C4-2B (cell line): Measurements from ENCODE around the gene CLHC1.
"Not testable (repeated sequence)": the region's sequence is repeated elsewhere in the genome, so short reads cannot be mapped to it uniquely, and the experiment has no call there.

Source experiments
- H3K27ac ChIP-seq: fragments of 450-650 bp; 2 replicates; pipeline ENCODE4 v1.5.1; 2017
- ZFX ChIP-seq: fragments of 450-650 bp; IDR thresholded peaks from 2 replicates; pipeline ENCODE4 v1.6.1; 2017
- TF ChIP-seq, protein P1 (sequence below): fragments of 450-650 bp; conservative IDR thresholded peaks from 2 replicates; pipeline ENCODE4 v1.5.1; 2017; ENCODE audit warnings: mild to moderate bottlenecking

CLHC1 gene

DNA sequence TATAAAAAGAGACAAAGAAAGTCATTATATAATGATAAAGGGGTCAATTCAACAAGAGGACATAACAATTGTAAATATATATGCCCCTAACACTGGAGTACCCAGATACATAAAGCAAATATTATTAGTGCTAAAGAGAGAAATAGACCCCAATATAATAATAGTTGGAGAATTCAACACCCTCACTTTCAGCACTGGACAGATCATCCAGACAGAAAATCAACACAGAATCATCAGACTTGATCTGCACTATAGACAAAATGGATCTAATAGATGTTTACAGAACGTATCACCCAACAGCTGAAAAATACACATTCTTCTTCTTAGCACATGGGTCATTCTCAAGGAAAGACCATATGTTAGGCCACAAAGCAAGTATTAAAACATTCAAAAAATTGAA, 31.7 kb downstream of the CLHC1 start:
- TF ChIP-seq, protein P1, sequence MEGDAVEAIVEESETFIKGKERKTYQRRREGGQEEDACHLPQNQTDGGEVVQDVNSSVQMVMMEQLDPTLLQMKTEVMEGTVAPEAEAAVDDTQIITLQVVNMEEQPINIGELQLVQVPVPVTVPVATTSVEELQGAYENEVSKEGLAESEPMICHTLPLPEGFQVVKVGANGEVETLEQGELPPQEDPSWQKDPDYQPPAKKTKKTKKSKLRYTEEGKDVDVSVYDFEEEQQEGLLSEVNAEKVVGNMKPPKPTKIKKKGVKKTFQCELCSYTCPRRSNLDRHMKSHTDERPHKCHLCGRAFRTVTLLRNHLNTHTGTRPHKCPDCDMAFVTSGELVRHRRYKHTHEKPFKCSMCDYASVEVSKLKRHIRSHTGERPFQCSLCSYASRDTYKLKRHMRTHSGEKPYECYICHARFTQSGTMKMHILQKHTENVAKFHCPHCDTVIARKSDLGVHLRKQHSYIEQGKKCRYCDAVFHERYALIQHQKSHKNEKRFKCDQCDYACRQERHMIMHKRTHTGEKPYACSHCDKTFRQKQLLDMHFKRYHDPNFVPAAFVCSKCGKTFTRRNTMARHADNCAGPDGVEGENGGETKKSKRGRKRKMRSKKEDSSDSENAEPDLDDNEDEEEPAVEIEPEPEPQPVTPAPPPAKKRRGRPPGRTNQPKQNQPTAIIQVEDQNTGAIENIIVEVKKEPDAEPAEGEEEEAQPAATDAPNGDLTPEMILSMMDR, result no peak
- TF ChIP-seq ZFX, result no peak
- no peak overlapping the region for H3K27ac ChIP-seq

DNA sequence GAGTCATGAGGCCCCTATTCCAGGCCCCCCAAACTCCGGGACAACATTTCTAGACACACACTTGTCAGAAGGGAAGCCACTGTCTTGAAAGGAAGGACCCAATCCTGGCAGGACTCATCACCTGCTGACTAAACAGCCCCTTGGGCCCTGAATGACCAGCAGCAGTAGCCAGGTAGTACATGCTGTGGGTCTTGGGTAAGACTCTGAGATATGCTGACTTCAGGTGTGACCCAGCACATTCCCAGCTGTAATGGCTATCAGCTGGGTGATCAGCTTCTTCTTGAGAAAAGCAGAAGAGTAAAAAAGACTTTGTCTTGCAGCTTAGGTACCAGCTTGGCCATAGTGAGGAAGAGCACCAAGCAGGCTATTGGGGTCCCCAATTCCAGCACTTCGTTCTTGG, 35.6 kb downstream of the CLHC1 start:
- TF ChIP-seq, protein P1, result no peak
- TF ChIP-seq ZFX, result no peak
- H3K27ac ChIP-seq, result no peak overlapping the region

DNA sequence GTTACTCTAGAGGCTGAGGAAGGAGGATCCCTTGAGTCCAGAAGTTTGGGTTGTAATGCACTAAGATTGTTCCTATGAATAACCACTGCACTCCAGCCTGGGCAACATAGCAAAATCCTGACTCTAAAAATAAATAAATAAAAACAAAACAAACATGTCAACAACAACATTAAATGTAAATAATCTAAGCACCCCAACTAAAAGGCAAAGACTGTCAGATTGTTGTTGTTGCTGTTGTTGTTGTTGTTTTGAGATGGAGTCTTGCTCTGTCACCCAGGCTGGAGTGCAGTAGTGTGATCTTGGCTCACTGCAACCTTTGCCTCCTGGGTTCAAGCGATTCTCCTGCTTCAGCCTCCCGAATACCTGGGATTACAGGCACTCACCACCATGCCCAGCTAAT, 40.2 kb downstream of the CLHC1 start:
- not testable (repeated sequence) for H3K27ac ChIP-seq

DNA sequence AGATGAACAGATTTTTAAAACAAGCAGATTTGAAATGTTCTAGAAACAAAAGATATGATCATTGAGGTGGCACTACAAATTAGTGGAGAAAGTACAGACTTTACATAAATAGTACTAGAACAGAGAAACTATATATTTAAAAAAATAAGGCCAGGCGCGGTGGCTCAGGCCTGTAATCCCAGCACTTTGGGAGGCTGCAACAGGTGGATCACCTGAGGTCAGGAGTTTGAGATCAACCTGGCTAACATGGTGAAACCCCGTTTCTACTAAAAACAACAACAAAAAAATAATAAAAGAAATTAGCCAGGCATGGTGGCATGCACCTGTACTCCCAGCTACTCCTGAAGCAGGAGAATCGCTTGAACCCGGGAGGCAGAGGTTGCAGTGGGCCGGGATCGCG, 45.3 kb downstream of the CLHC1 start:
- not testable (repeated sequence) for H3K27ac ChIP-seq

DNA sequence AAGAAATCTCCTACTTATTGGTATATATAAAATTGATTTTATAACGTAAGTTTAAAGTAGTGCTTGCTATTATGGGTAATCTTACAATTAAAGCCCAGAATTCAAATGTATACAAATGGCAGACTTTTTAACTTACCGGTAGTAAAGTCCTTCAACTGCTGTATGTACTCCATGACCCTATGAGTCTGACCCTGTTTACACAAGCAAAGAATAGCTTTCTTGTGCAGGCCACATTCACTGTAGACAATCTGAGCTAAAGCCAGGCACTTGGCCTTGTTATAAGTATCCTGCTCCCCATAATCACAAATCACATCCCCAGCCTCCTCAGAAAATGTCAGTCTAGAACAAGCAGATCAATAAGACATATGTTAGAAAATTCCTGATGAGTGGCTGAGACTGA, 51.7 kb downstream of the CLHC1 start:
- H3K27ac ChIP-seq, result no peak overlapping the region
- no peak for TF ChIP-seq ZFX
- TF ChIP-seq, protein P1, result no peak

DNA sequence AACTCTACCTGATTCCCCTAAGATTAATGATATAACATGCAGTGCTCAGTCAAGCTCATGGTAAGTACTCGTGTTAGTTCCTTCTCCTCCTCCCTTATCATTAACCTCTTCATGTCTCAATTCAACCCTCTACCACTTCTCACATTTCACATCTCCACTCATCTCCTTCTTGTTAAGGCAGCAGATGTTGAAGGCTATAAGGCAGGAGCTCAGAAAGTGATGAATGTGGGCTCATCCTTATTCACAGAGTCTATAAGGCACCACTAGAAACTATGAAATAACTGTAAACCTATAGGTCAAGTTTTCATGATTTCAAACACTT, 56.0 kb downstream of the CLHC1 start:
- no peak for TF ChIP-seq ZFX
- TF ChIP-seq, protein P1, result no peak
- H3K27ac ChIP-seq, result no peak overlapping the region

DNA sequence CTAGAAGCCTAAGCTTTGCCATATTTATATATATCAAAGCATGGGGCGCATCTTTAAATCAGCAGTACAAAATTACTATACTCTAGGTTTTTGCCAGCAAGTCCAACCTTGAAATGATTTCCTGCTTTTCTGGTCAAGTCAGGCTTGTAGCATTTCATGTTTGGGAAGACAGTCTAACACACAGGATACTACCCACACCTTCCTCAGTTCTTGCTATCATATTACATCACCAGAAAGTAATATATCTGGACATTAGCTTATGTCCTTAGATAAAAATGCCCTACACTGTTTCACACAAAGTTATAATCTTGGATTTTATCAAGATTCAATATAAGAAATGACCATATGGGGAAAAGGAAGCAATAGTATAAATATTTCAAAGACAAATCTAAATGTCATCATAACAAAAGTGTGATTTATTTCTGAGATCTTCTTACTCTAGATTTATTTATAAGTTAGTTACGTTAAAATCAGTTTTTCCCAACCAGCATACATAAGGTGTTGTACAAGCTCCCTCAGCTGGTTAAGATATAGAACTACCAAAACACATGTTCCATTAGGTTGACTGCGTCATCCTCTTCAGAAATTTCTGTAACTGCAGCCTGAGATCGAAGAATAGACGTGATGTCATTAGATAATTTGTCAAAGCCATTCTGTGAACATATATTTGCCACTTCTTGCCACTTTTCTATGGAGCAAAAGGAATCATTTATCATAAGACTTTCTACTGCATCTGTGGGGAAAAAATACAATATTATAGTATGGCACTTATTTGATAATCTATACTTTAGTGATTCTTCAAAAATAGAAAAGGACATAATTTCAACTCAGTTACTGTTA, 56.6 kb downstream of the CLHC1 start:
- no peak overlapping the region for H3K27ac ChIP-seq
- TF ChIP-seq, protein P1, result peak; percentile 54
- TF ChIP-seq ZFX, result no peak

DNA sequence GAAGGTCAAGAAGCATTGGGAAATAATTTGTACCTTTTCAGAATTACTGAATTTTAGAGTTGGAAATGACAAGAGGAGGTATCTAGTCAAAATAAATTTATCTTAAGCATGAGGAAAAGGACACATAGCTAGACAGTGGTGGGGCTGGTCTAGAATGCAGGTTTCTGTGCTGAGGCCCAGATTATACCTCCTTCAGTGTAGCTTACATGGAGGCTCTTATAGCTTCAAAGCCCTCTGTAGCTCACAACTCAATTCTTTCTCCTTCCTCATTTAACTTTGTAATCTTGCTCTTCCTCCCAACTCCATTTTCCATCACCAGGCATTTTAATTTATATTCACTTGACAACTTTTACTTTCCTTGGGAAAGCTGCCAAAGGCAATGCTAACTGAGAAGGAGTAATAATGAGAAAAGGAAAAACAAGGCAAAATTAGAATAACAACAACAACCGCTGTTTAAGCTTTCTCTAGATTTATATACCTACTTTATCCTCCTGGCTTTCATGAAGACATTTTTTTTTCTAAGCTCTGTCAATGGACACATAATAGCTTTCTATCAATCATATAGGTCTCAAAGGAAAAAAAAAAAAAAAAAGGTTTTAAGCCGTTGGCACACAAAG, 58.5 kb downstream of the CLHC1 start:
- TF ChIP-seq ZFX, result no peak
- TF ChIP-seq, protein P1, result no peak
- no peak overlapping the region for H3K27ac ChIP-seq
